ENCODE data around the gene NDE1.

GRCh38 chr16:15677447-15677846 is 27.4 kb downstream of the NDE1 start:
- TF ChIP-seq EZH2 (optimal IDR thresholded peaks at IDR 0.05; ENCODE audit: low read depth, low read length) (no peak), CTCF (IDR thresholded peaks at IDR 0.05; ENCODE audit: low read length) (no peak), EZH2phosphoT487 (IDR thresholded peaks at IDR 0.05; ENCODE audit: low read length) (no peak)
